Endothelial cell of umbilical vein (primary cell): Measurements from ENCODE around the gene TESK1. TPM values are rescaled to one million over a fixed set of nuclear protein-coding genes. Genes with fewer than 3 reads are reported as not detected.

Source experiments
- BruUV-seq: library from RNA; stranded (reverse); fragments of 400-500 nt; replicated peaks from 2 replicates; lab custom pipeline; 2021; lab: Mats Ljungman, UMichigan
- CTCF ChIA-PET: fragments of 300-600, 350-600 bp; sonication (Branson Sonifier 250); formaldehyde crosslinking; loops from one replicate; lab custom pipeline; 2021; ENCODE audit warnings: antibody characterized with exemption, inconsistent platforms; lab: Charles Lee
- POLR2A ChIA-PET: fragments of 300-600, 350-600 bp; sonication (Branson Sonifier 250); formaldehyde crosslinking; loops from one replicate; lab custom pipeline; 2021; ENCODE audit warnings: antibody characterized with exemption, inconsistent platforms; lab: Charles Lee
- DNase-seq: peaks from one replicate; pipeline ENCODE4 v3.0.0-alpha.2; 2011; ENCODE audit warnings: low read depth, low spot score
- FAIRE-seq: peaks from 2 replicates; lab custom pipeline; 2011; peaks lifted over from hg19 to GRCh38; lab: Jason Lieb, UNC
- H2AFZ ChIP-seq: 2 replicates; pipeline ENCODE4 v1.6.0; 2012; ENCODE audit warnings: low read depth, low read length, control low read depth, inconsistent platforms
- H3K27ac ChIP-seq: 2 replicates; pipeline ENCODE4 v1.5.1; 2011; ENCODE audit warnings: low read depth, mild to moderate bottlenecking, control low read depth, low read length, moderate library complexity; ENCODE audit not compliant: insufficient read depth
- H3K27me3 ChIP-seq, 2 experiments: 2 replicates each; pipeline versions ENCODE4 v1.6.0 to v1.6.1; 2011; ENCODE audit warnings: low read length in 2 of 2, mixed read lengths in 1 of 2; ENCODE audit not compliant: control insufficient read depth in 2 of 2, insufficient read depth in 2 of 2
- H3K36me3 ChIP-seq, 2 experiments: 2 replicates in 1 of 2; 3 replicates in 1 of 2; pipeline ENCODE4 v1.5.1; 2011; ENCODE audit warnings: low read length in 2 of 2, mild to moderate bottlenecking in 1 of 2, moderate library complexity in 1 of 2; ENCODE audit not compliant: control insufficient read depth in 2 of 2, insufficient read depth in 2 of 2; ENCODE audit errors: extremely low read depth in 1 of 2
- H3K4me1 ChIP-seq: 3 replicates; pipeline ENCODE4 v1.5.1; 2011; ENCODE audit warnings: mild to moderate bottlenecking, low read length; ENCODE audit not compliant: control insufficient read depth, insufficient read depth; ENCODE audit errors: extremely low read depth
- H3K4me2 ChIP-seq: 2 replicates; pipeline ENCODE4 v1.6.1; 2011; ENCODE audit warnings: low read length, control low read depth, mixed read lengths; ENCODE audit not compliant: insufficient read depth
- H3K4me3 ChIP-seq, 3 experiments: fragments of 200-600 bp in 1 of 3; sonication (generic), shearing (Covaris generic) in 1 of 3; replicated peaks in 1 of 3; 2 replicates each; pipeline ENCODE4 v1.5.1; 2011 to 2016; ENCODE audit warnings: control low read depth in 3 of 3, low read length in 3 of 3, mild to moderate bottlenecking in 2 of 3, inconsistent platforms in 1 of 3, low read depth in 1 of 3, moderate library complexity in 1 of 3; ENCODE audit not compliant: insufficient read depth in 1 of 3
- H3K79me2 ChIP-seq: 2 replicates; pipeline ENCODE4 v1.6.0; 2012; ENCODE audit warnings: low read length, inconsistent platforms; ENCODE audit not compliant: control insufficient read depth, insufficient read depth
- H3K9ac ChIP-seq: replicated peaks from 2 replicates; pipeline ENCODE3; 2011; ENCODE audit warnings: low read length, control low read depth; ENCODE audit not compliant: insufficient read depth; ENCODE audit errors: extremely low read depth
- H3K9me1 ChIP-seq: replicated peaks from 3 replicates; pipeline ENCODE4 v1.6.0; 2011; ENCODE audit warnings: mild to moderate bottlenecking, low read length; ENCODE audit not compliant: control insufficient read depth, insufficient read depth; ENCODE audit errors: extremely low read depth
- H3K9me3 ChIP-seq: replicated peaks from 2 replicates; pipeline ENCODE4 v1.5.1; 2012; ENCODE audit warnings: low read length, inconsistent platforms; ENCODE audit not compliant: control insufficient read depth, insufficient read depth
- H4K20me1 ChIP-seq: replicated peaks from 2 replicates; pipeline ENCODE3; 2011; ENCODE audit warnings: mild to moderate bottlenecking, low read length; ENCODE audit not compliant: control insufficient read depth, insufficient read depth; ENCODE audit errors: extremely low read depth
- CTCF ChIP-seq, 2 donors: IDR thresholded peaks; 1 replicate in 1 of 2; 2 replicates in 1 of 2; pipeline ENCODE4 v1.5.1; 2011; ENCODE audit warnings: low read length in 2 of 2, mild to moderate bottlenecking in 2 of 2, moderate library complexity in 2 of 2, control low read depth in 1 of 2, inconsistent platforms in 1 of 2, low read depth in 1 of 2; ENCODE audit not compliant: insufficient read depth in 1 of 2; ENCODE audit errors: extremely low read depth in 1 of 2
- EZH2 ChIP-seq: IDR thresholded peaks from 2 replicates; pipeline ENCODE4 v1.6.1; 2012; ENCODE audit warnings: borderline replicate concordance, low read depth, mild to moderate bottlenecking, moderate library complexity, low read length, inconsistent platforms; ENCODE audit not compliant: severe bottlenecking
- FOS ChIP-seq: IDR thresholded peaks from 2 replicates; pipeline ENCODE4 v1.6.1; 2011; ENCODE audit warnings: mild to moderate bottlenecking, low read length, moderate library complexity, borderline replicate concordance; ENCODE audit not compliant: insufficient read depth
- GATA2 ChIP-seq: IDR thresholded peaks from 2 replicates; pipeline ENCODE4 v1.7.0; 2011; ENCODE audit warnings: low read depth, mild to moderate bottlenecking, moderate library complexity, mixed read lengths, low read length; ENCODE audit not compliant: insufficient read length, insufficient read depth
- JUN ChIP-seq: IDR thresholded peaks from 2 replicates; pipeline ENCODE4 v1.6.1; 2011; ENCODE audit warnings: borderline replicate concordance, low read depth; ENCODE audit not compliant: insufficient read length, insufficient read depth
- MAX ChIP-seq: IDR thresholded peaks from 2 replicates; pipeline ENCODE4 v1.6.1; 2011; ENCODE audit not compliant: insufficient read depth, insufficient read length
- MYC ChIP-seq: IDR thresholded peaks from one replicate; pipeline ENCODE4 v1.6.1; 2011; ENCODE audit warnings: mild to moderate bottlenecking, low read depth, low read length
- POLR2A ChIP-seq: IDR thresholded peaks from 2 replicates; pipeline ENCODE4 v1.6.1; 2012; ENCODE audit warnings: low read depth, mild to moderate bottlenecking, control low read depth, low read length
- POLR2AphosphoS5 ChIP-seq: IDR thresholded peaks from 2 replicates; pipeline ENCODE4 v1.6.1; 2012; ENCODE audit warnings: low read depth, mild to moderate bottlenecking, control low read depth, low read length, moderate library complexity; ENCODE audit not compliant: insufficient read depth
- dilution Hi-C: fragments of 300-500 bp; cut with MboI; formaldehyde crosslinking; loops from one replicate; pipeline ENCODE4 v1.15.0; 2019; ENCODE audit warnings: low sequenced_read_pairs; ENCODE audit not compliant: extremely low pct_ligation_motif_present
- intact Hi-C: fragments of 100-400 bp; cut with micrococcal nuclease; formaldehyde crosslinking; loops from one replicate; pipeline ENCODE4 v1.10.0; 2022
- polyA plus RNA-seq, 4 experiments: library from polyadenylated mRNA; depleted of rRNA in 3 of 4; stranded (reverse) in 3 of 4; unstranded in 1 of 4; fragments of >200 nt; gene quantifications; 2 replicates each; pipeline versions ENCODE4 v1.2.1 to v1.2.3, GENCODE V29; 2011 to 2012; ENCODE audit warnings: missing spikeins in 1 of 4
- total RNA-seq: library from RNA; stranded (reverse); gene quantifications from 2 replicates; pipeline ENCODE4 v1.2.3, GENCODE V29; 2021

TESK1 gene
- total and polyA plus RNA-seq, 2 donors (not counting 3 experiments of a cell fraction or from before 2014, with no cell fraction given), result 25.3 to 26.4 TPM

GRCh38 chr9:35619800-35620158, 14.7 kb downstream of the TESK1 start:
- no peak overlapping the region for H2AFZ ChIP-seq
- no peaks in the 10 kb centered on the region for H3K9me3 ChIP-seq
- BruUV-seq, result no TSS peak
- intact Hi-C loops, result no loop called here
- H3K4me1 ChIP-seq, result no peaks in the 10 kb centered on the region
- no peak overlapping the region for H3K4me3 ChIP-seq
- H3K27ac ChIP-seq, result no peak overlapping the region
- H3K9me1 ChIP-seq, result no peaks in the 10 kb centered on the region
- no peaks in the 10 kb centered on the region for H3K36me3 ChIP-seq
- DNase-seq (no peak), FAIRE-seq (no peak)
- H4K20me1 ChIP-seq, result no peaks in the 10 kb centered on the region
- no peak overlapping the region for H3K4me2 ChIP-seq
- no peak overlapping the region for H3K9ac ChIP-seq
- TF ChIP-seq EZH2 (no peak), CTCF (IDR thresholded peaks at IDR 0.05; ENCODE audit: extremely low read depth in 1 of 2, insufficient read depth in 1 of 2, low read depth in 1 of 2, low read length in 2 of 2) (no peak), POLR2A (no peak), JUN (no peak), GATA2 (no peak), MAX (no peak), FOS (no peak), POLR2AphosphoS5 (no peak), MYC (no peak)
- peaks cover 30 to 37% of the 10 kb centered on the region in 2 experiments for H3K27me3 ChIP-seq
- ChIA-PET CTCF (interaction anchor here (1.1 to 2.5 kb wide), 5 partner anchors 8 to 29 kb away, joined by 4 to 16 read pairs (median 6); no protein-coding TSS in a partner anchor), POLR2A (no interaction called here)
- no peaks in the 10 kb centered on the region for H3K79me2 ChIP-seq
- dilution Hi-C loops, result no loop called here
